ENCODE measurements around the gene ATG9A.

ATG9A gene

GRCh38 chr2:219248845-219249202 is 19.4 kb upstream of the ATG9A start (continued):
- TF ChIP-seq, protein P1, sequence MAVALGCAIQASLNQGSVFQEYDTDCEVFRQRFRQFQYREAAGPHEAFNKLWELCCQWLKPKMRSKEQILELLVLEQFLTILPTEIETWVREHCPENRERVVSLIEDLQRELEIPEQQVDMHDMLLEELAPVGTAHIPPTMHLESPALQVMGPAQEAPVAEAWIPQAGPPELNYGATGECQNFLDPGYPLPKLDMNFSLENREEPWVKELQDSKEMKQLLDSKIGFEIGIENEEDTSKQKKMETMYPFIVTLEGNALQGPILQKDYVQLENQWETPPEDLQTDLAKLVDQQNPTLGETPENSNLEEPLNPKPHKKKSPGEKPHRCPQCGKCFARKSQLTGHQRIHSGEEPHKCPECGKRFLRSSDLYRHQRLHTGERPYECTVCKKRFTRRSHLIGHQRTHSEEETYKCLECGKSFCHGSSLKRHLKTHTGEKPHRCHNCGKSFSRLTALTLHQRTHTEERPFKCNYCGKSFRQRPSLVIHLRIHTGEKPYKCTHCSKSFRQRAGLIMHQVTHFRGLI (tag by site-specific recombination; IDR thresholded peaks at IDR 0.05): no peak
- TF ChIP-seq ZNF791 (tag by site-specific recombination; IDR thresholded peaks at IDR 0.05): no peak
- TF ChIP-seq HOXD13 (CRISPR knock-in tag; IDR thresholded peaks at IDR 0.05; ENCODE audit: borderline replicate concordance): no peak
- no peak for TF ChIP-seq ZXDB (tag by site-specific recombination; IDR thresholded peaks at IDR 0.05)
- no peak for TF ChIP-seq ZNF837 (tag by site-specific recombination; IDR thresholded peaks at IDR 0.05)
- TF ChIP-seq, protein P2, sequence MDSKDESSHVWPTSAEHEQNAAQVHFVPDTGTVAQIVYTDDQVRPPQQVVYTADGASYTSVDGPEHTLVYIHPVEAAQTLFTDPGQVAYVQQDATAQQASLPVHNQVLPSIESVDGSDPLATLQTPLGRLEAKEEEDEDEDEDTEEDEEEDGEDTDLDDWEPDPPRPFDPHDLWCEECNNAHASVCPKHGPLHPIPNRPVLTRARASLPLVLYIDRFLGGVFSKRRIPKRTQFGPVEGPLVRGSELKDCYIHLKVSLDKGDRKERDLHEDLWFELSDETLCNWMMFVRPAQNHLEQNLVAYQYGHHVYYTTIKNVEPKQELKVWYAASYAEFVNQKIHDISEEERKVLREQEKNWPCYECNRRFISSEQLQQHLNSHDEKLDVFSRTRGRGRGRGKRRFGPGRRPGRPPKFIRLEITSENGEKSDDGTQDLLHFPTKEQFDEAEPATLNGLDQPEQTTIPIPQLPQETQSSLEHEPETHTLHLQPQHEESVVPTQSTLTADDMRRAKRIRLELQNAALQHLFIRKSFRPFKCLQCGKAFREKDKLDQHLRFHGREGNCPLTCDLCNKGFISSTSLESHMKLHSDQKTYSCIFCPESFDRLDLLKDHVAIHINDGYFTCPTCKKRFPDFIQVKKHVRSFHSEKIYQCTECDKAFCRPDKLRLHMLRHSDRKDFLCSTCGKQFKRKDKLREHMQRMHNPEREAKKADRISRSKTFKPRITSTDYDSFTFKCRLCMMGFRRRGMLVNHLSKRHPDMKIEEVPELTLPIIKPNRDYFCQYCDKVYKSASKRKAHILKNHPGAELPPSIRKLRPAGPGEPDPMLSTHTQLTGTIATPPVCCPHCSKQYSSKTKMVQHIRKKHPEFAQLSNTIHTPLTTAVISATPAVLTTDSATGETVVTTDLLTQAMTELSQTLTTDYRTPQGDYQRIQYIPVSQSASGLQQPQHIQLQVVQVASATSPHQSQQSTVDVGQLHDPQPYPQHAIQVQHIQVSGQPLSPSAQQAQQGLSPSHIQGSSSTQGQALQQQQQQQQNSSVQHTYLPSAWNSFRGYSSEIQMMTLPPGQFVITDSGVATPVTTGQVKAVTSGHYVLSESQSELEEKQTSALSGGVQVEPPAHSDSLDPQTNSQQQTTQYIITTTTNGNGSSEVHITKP (tag by site-specific recombination; IDR thresholded peaks at IDR 0.05): no peak

GRCh38 chr2:219247678-219248642 is 18.5 kb upstream of the ATG9A start:
- H3K36me3 ChIP-seq (ENCODE audit: control insufficient read depth in 2 of 2, insufficient read depth in 1 of 2, low read length in 2 of 2): peaks cover 0 to 34% of the 10 kb centered on the region in 2 experiments; a peak in 1 of 3 replicates
- no peaks in the 10 kb centered on the region for H3K9me3 ChIP-seq (ENCODE audit: control insufficient read depth, insufficient read depth, low read depth, low read length)
- no peak overlapping the region for H3K27ac ChIP-seq (ENCODE audit: extremely low read depth, low read depth, low read length)
- TF ChIP-seq ZNF488 (tag by site-specific recombination; IDR thresholded peaks at IDR 0.05): no peak
- no peak for TF ChIP-seq ZNF341 (tag by site-specific recombination; IDR thresholded peaks at IDR 0.05; ENCODE audit: low read depth)
- no peak overlapping the region for H3K4me3 ChIP-seq (ENCODE audit: low read depth, low read length)
- ChIA-PET POLR2A (interaction anchor here (0.6 to 3.3 kb wide), 8 partner anchors 8 to 262 kb away, joined by 3 to 17 read pairs (median 6); partner anchors contain the start of genes CNPPD1 and DNAJB2), CTCF (interaction anchor here (0.7 to 6.2 kb wide), 4 partner anchors 28 to 155 kb away, joined by 3 to 83 read pairs (median 22); partner anchors contain the start of gene DNAJB2)
- peaks cover 10% of the 10 kb centered on the region for H3K4me1 ChIP-seq (ENCODE audit: control insufficient read depth, insufficient read depth, low read length)

- H3K36me3 ChIP-seq (ENCODE audit: control insufficient read depth in 2 of 2, insufficient read depth in 1 of 2, low read length in 2 of 2): peaks cover 0 to 34% of the 10 kb centered on the region in 2 experiments; a peak in 1 of 3 replicates
- CTCF ChIA-PET: interaction anchor here (1.1 to 3.2 kb wide), 2 partner anchors 31 to 48 kb away, joined by 3 to 35 read pairs; no protein-coding TSS in a partner anchor
- POLR2A ChIA-PET: interaction anchor here (1.5 to 2.3 kb wide), 3 partner anchors 17 to 40 kb away, joined by 3 to 16 read pairs (median 11); partner anchors contain the start of genes ANKZF1, ATG9A and ZFAND2B
- H3K27ac ChIP-seq (ENCODE audit: extremely low read depth, low read depth, low read length): no peak overlapping the region
- no peak overlapping the region for H3K4me3 ChIP-seq (ENCODE audit: low read depth, low read length)
- TF ChIP-seq ZNF416 (tag by site-specific recombination; IDR thresholded peaks at IDR 0.05) (no peak), ZNF221 (tag by site-specific recombination; IDR thresholded peaks at IDR 0.05; ENCODE audit: borderline replicate concordance) (no peak), ZEB2 (tag by site-specific recombination; IDR thresholded peaks at IDR 0.05) (no peak), ZNF624 (tag by site-specific recombination; IDR thresholded peaks at IDR 0.05) (no peak), ZNF701 (tag by site-specific recombination; IDR thresholded peaks at IDR 0.05) (no peak), ZNF510 (tag by site-specific recombination; IDR thresholded peaks at IDR 0.05; ENCODE audit: insufficient replicate concordance) (no peak), BCL11B (tag by site-specific recombination; IDR thresholded peaks at IDR 0.05; ENCODE audit: low read depth) (no peak), ZNF433 (tag by site-specific recombination; IDR thresholded peaks at IDR 0.05; ENCODE audit: low read depth) (no peak), ZNF239 (tag by site-specific recombination; IDR thresholded peaks at IDR 0.05) (no peak), SP3 (tag by site-specific recombination; IDR thresholded peaks at IDR 0.05) (no peak), GFI1B (tag by site-specific recombination; IDR thresholded peaks at IDR 0.05) (no peak)
- TF ChIP-seq, protein P3, sequence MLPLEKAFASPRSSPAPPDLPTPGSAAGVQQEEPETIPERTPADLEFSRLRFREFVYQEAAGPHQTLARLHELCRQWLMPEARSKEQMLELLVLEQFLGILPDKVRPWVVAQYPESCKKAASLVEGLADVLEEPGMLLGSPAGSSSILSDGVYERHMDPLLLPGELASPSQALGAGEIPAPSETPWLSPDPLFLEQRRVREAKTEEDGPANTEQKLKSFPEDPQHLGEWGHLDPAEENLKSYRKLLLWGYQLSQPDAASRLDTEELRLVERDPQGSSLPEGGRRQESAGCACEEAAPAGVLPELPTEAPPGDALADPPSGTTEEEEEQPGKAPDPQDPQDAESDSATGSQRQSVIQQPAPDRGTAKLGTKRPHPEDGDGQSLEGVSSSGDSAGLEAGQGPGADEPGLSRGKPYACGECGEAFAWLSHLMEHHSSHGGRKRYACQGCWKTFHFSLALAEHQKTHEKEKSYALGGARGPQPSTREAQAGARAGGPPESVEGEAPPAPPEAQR (tag by site-specific recombination; IDR thresholded peaks at IDR 0.05): no peak
- H3K9me3 ChIP-seq (ENCODE audit: control insufficient read depth, insufficient read depth, low read depth, low read length): no peaks in the 10 kb centered on the region
- H3K4me1 ChIP-seq (ENCODE audit: control insufficient read depth, insufficient read depth, low read length): peaks cover 10% of the 10 kb centered on the region
These were observed 17.1 kb upstream of the ATG9A start for GRCh38 chr2:219246559-219246958.

All from HEK293 (cell line).